ENCODE results near the gene AOX1. TPM values are rescaled to one million over a fixed set of nuclear protein-coding genes. Genes with fewer than 3 reads are reported as not detected.

Gene AOX1
- total RNA-seq, 1 donor from 2014 or later: 36.7 TPM

GRCh38 chr2:200653021-200653420 is 67.2 kb downstream of the AOX1 start:
- Histone ChIP-seq H3K27ac (no peak overlapping the region), H3K9me3 (no peaks in the 10 kb centered on the region), H3K27me3 (ENCODE audit: low read depth) (no peaks in the 10 kb centered on the region), H3K4me3 (no peak overlapping the region), H3K4me1 (no peaks in the 10 kb centered on the region), H3K36me3 (peaks cover 5% of the 10 kb centered on the region)
- peak in 1 of 2 donors; percentile 46 for ATAC-seq
- TF ChIP-seq CTCF (IDR thresholded peaks at IDR 0.05): no peak
- DNase-seq: no peak
- intact Hi-C loops (cut with DNase I): no loop called here

- Histone ChIP-seq H3K9me3 (no peaks in the 10 kb centered on the region), H3K36me3 (peaks cover 2% of the 10 kb centered on the region), H3K27ac (no peak overlapping the region), H3K4me1 (no peaks in the 10 kb centered on the region), H3K27me3 (ENCODE audit: low read depth) (no peaks in the 10 kb centered on the region), H3K4me3 (no peak overlapping the region)
- no peak for DNase-seq
- no peak for ATAC-seq
- no peak for TF ChIP-seq CTCF (IDR thresholded peaks at IDR 0.05)
- intact Hi-C loops (cut with DNase I): no loop called here
Observed at GRCh38 chr2:200654823-200655222, 69.0 kb downstream of the AOX1 start.

- H3K4me1 ChIP-seq: no peaks in the 10 kb centered on the region
- DNase-seq (no peak), ATAC-seq (no peak)
- H3K27ac ChIP-seq: no peak overlapping the region
- no peaks in the 10 kb centered on the region for H3K27me3 ChIP-seq (ENCODE audit: low read depth)
- intact Hi-C loops (cut with DNase I): no loop called here
- no peak for TF ChIP-seq CTCF (IDR thresholded peaks at IDR 0.05)
- no peak overlapping the region for H3K4me3 ChIP-seq
- H3K36me3 ChIP-seq: no peaks in the 10 kb centered on the region
- no peaks in the 10 kb centered on the region for H3K9me3 ChIP-seq
Observed at GRCh38 chr2:200655918-200656580, 70.2 kb downstream of the AOX1 start.

GRCh38 chr2:200658278-200658864 is 72.6 kb downstream of the AOX1 start:
- no peaks in the 10 kb centered on the region for H3K4me1 ChIP-seq
- no peak overlapping the region for H3K27ac ChIP-seq
- no peaks in the 10 kb centered on the region for H3K27me3 ChIP-seq (ENCODE audit: low read depth)
- no peaks in the 10 kb centered on the region for H3K9me3 ChIP-seq
- TF ChIP-seq CTCF (IDR thresholded peaks at IDR 0.05): no peak
- DNase-seq (no peak), ATAC-seq (no peak)
- intact Hi-C loops (cut with DNase I): no loop called here
- H3K4me3 ChIP-seq: no peak overlapping the region
- H3K36me3 ChIP-seq: no peaks in the 10 kb centered on the region

- H3K4me1 ChIP-seq: no peaks in the 10 kb centered on the region
- no peaks in the 10 kb centered on the region for H3K9me3 ChIP-seq
- DNase-seq (no peak), ATAC-seq (no peak)
- no peak overlapping the region for H3K27ac ChIP-seq
- H3K36me3 ChIP-seq: no peaks in the 10 kb centered on the region
- no peaks in the 10 kb centered on the region for H3K27me3 ChIP-seq (ENCODE audit: low read depth)
- intact Hi-C loops (cut with DNase I): no loop called here
- no peak for TF ChIP-seq CTCF (IDR thresholded peaks at IDR 0.05)
- no peak overlapping the region for H3K4me3 ChIP-seq
Observed at GRCh38 chr2:200659410-200659809, 73.6 kb downstream of the AOX1 start.
